Caco-2 (cell line): ENCODE data around the gene HGFAC. TPM values are rescaled to one million over a fixed set of nuclear protein-coding genes. Genes with fewer than 3 reads are reported as not detected.
"Not testable (repeated sequence)": the region's sequence is repeated elsewhere in the genome, so short reads cannot be mapped to it uniquely, and the experiment has no call there.

Experiments used
- BruUV-seq: library from RNA; stranded (reverse); fragments of 400-500 nt; replicated peaks from 2 replicates; lab custom pipeline; 2021; lab: Mats Ljungman, UMichigan
- CTCF ChIA-PET: fragments of 300-600 bp; sonication (Branson Sonifier 250); formaldehyde crosslinking; loops from one replicate; lab custom pipeline; 2022; ENCODE audit warnings: antibody characterized with exemption; lab: Charles Lee
- POLR2A ChIA-PET: fragments of 300-600 bp; sonication (Branson Sonifier 250); formaldehyde crosslinking; loops from one replicate; lab custom pipeline; 2022; ENCODE audit warnings: antibody characterized with exemption; lab: Charles Lee
- DNase-seq, 2 experiments: peaks; one replicate each; pipeline versions ENCODE4 v3.0.0 to v3.0.0-alpha.2; 2020 to 2022
- H3K27me3 ChIP-seq: replicated peaks from 2 replicates; pipeline ENCODE4 v1.6.0; 2011; ENCODE audit warnings: low read length; ENCODE audit not compliant: control insufficient read depth, insufficient read depth
- H3K36me3 ChIP-seq: 2 replicates; pipeline ENCODE4 v1.5.1; 2011; ENCODE audit warnings: low read length; ENCODE audit not compliant: control insufficient read depth, insufficient read depth
- H3K4me1 ChIP-seq: fragments of 250-450 bp; sonication (Bioruptor Pico); 2 replicates; pipeline ENCODE4 v1.5.1; 2020; ENCODE audit warnings: mild to moderate bottlenecking
- H3K4me3 ChIP-seq: 2 replicates; pipeline ENCODE4 v1.5.1; 2011; ENCODE audit warnings: low read depth, mild to moderate bottlenecking, control low read depth, low read length
- H3K9me3 ChIP-seq: fragments of 250-450 bp; sonication (Bioruptor Pico); 2 replicates; pipeline ENCODE4 v1.5.1; 2020; ENCODE audit warnings: mild to moderate bottlenecking, moderate library complexity
- H3K27ac Mint-ChIP-seq: one replicate; pipeline ENCODE4 v1.8.0; 2022; ENCODE audit warnings: mixed read lengths; ENCODE audit not compliant: unreplicated experiment
- H3K27me3 Mint-ChIP-seq: one replicate; pipeline ENCODE4 v1.8.0; 2022; ENCODE audit warnings: mixed read lengths; ENCODE audit not compliant: insufficient read depth, unreplicated experiment
- H3K36me3 Mint-ChIP-seq: one replicate; pipeline ENCODE4 v1.8.0; 2022; ENCODE audit warnings: mild to moderate bottlenecking, mixed read lengths; ENCODE audit not compliant: insufficient read depth, unreplicated experiment
- H3K4me1 Mint-ChIP-seq: one replicate; pipeline ENCODE4 v1.8.0; 2022; ENCODE audit warnings: low read depth, mixed read lengths; ENCODE audit not compliant: unreplicated experiment
- H3K4me3 Mint-ChIP-seq: one replicate; pipeline ENCODE4 v1.8.0; 2022; ENCODE audit warnings: mild to moderate bottlenecking, moderate library complexity, mixed read lengths; ENCODE audit not compliant: unreplicated experiment
- H3K9me3 Mint-ChIP-seq: one replicate; pipeline ENCODE4 v1.8.0; 2022; ENCODE audit warnings: mixed read lengths; ENCODE audit not compliant: unreplicated experiment
- intact Hi-C: fragments of 100-400 bp; cut with micrococcal nuclease; formaldehyde crosslinking; loops from one replicate; pipeline ENCODE4 v1.10.0; 2022; ENCODE audit not compliant: unreplicated experiment
- total RNA-seq: library from RNA; stranded (reverse); gene quantifications from 2 replicates; pipeline ENCODE4 v1.2.3, GENCODE V29; 2022
- TF ChIP-seq, protein P1 (sequence below), 2 experiments: fragments of 200-600 bp in 1 of 2; IDR thresholded peaks; 1 replicate in 1 of 2; 2 replicates in 1 of 2; pipeline versions ENCODE4 v1.5.1 to v1.8.0; 2011 to 2022; ENCODE audit warnings: antibody characterized with exemption in 1 of 2, control low read depth in 1 of 2, inconsistent platforms in 1 of 2, low read depth in 1 of 2, low read length in 1 of 2, mild to moderate bottlenecking in 1 of 2, moderate library complexity in 1 of 2; ENCODE audit not compliant: insufficient read depth in 1 of 2, severe bottlenecking in 1 of 2, unreplicated experiment in 1 of 2

The HGFAC gene
- total RNA-seq, 1 experiment from 2014 or later, result 0.48 TPM

DNA sequence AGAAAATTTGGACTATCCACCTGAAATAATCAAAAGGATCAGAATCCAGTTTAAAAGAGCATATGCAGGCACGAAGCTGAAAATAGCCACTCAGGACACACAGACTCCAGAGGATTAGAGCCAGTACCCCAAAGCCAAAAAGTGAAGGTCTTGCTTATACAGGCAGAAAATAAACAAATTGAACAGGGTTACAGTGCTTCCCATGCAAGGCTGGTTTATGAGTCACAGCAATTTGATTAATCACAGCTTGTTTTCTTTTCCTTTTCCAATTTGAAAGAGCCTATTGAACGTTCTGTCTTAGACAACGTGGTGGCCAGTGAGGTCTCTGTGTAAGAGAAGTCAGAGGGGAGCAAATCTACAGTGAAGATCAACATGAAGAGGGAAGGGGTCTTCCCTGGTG is 10.2 kb downstream of the HGFAC start:
- CTCF ChIA-PET, result no interaction called here
- TF ChIP-seq, protein P1, sequence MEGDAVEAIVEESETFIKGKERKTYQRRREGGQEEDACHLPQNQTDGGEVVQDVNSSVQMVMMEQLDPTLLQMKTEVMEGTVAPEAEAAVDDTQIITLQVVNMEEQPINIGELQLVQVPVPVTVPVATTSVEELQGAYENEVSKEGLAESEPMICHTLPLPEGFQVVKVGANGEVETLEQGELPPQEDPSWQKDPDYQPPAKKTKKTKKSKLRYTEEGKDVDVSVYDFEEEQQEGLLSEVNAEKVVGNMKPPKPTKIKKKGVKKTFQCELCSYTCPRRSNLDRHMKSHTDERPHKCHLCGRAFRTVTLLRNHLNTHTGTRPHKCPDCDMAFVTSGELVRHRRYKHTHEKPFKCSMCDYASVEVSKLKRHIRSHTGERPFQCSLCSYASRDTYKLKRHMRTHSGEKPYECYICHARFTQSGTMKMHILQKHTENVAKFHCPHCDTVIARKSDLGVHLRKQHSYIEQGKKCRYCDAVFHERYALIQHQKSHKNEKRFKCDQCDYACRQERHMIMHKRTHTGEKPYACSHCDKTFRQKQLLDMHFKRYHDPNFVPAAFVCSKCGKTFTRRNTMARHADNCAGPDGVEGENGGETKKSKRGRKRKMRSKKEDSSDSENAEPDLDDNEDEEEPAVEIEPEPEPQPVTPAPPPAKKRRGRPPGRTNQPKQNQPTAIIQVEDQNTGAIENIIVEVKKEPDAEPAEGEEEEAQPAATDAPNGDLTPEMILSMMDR (IDR thresholded peaks at IDR 0.05; ENCODE audit: insufficient read depth in 1 of 2, low read depth in 1 of 2, low read length in 1 of 2, severe bottlenecking in 1 of 2, unreplicated experiment in 1 of 2), result no peak
- H3K9me3 Mint-ChIP-seq, result peaks cover 10% of the 10 kb centered on the region

DNA sequence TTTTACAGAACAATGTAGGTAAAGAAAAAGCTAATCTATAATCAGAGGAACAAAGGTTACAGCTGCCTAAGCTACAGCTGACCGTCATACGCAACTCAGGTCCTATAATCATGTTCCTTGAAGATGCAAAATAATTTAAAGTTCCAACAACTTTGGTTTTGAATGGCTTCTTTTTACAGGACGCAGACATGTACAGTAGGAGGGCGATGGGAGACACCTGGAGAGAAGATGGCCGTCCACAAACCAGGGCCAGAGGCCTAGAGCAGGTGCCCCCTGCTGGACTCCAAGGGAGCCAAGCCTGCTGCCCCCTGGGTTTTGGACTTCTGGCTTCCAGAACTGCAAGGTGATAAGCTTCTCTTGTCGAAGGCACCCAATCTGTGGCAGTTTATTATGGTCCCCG is 10.6 kb downstream of the HGFAC start:
- POLR2A ChIA-PET, result no interaction called here
- no peaks in the 10 kb centered on the region for H3K36me3 Mint-ChIP-seq
- no peaks in the 10 kb centered on the region for H3K4me1 Mint-ChIP-seq
- intact Hi-C loops, result no loop called here
- no peak overlapping the region for H3K4me3 ChIP-seq
- peak in 1 of 2 experiments; percentile 47 for DNase-seq
- no TSS peak for BruUV-seq
- peaks cover 10% of the 10 kb centered on the region for H3K9me3 Mint-ChIP-seq
- no peaks in the 10 kb centered on the region for H3K4me1 ChIP-seq
- no peak overlapping the region for H3K4me3 Mint-ChIP-seq
- H3K27me3 Mint-ChIP-seq, result no peaks in the 10 kb centered on the region
- H3K27me3 ChIP-seq, result no peaks in the 10 kb centered on the region
- H3K9me3 ChIP-seq, result no peaks in the 10 kb centered on the region
- TF ChIP-seq, protein P1 (IDR thresholded peaks at IDR 0.05; ENCODE audit: insufficient read depth in 1 of 2, low read depth in 1 of 2, low read length in 1 of 2, severe bottlenecking in 1 of 2, unreplicated experiment in 1 of 2), result peak; percentile 40 to 64
- H3K36me3 ChIP-seq, result no peaks in the 10 kb centered on the region
- H3K27ac Mint-ChIP-seq, result no peak overlapping the region
- CTCF ChIA-PET, result no interaction called here

More for the DNA sequence above, 10.2 kb downstream of the HGFAC start:
- no peaks in the 10 kb centered on the region for H3K9me3 ChIP-seq
- Mint-ChIP-seq H3K36me3 (no peaks in the 10 kb centered on the region), H3K4me1 (no peaks in the 10 kb centered on the region), H3K4me3 (no peak overlapping the region), H3K27me3 (no peaks in the 10 kb centered on the region), H3K27ac (no peak overlapping the region)
- no peaks in the 10 kb centered on the region for H3K27me3 ChIP-seq
- H3K36me3 ChIP-seq, result no peaks in the 10 kb centered on the region
- no TSS peak for BruUV-seq
- intact Hi-C loops, result no loop called here
- no peak overlapping the region for H3K4me3 ChIP-seq
- POLR2A ChIA-PET, result no interaction called here
- DNase-seq, result no peak
- no peaks in the 10 kb centered on the region for H3K4me1 ChIP-seq

DNA sequence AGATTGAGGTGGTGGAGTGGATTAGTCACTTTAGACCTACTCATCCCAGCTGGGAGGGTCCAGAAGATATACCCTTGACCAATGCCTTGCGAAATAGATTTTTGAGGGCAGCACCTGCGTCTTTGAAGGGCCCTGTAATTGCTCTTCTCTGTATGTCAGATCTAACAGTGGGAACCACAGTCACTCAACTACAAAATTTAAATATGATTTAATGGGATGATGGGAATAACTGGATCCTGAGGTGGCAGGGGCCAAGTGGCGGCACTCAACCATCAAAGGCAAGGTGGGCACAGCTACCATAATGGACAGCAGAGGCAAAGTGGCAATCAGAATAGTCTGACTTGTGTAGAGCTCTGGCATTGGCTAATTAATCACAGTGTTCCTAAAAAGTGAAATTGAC is 13.8 kb downstream of the HGFAC start:
- H3K27ac Mint-ChIP-seq, H3K4me3 Mint-ChIP-seq, H3K27me3 ChIP-seq, POLR2A ChIA-PET, H3K36me3 ChIP-seq, H3K9me3 ChIP-seq, H3K4me1 Mint-ChIP-seq, DNase-seq, H3K27me3 Mint-ChIP-seq, H3K4me3 ChIP-seq, H3K4me1 ChIP-seq, CTCF ChIA-PET, BruUV-seq, H3K36me3 Mint-ChIP-seq, intact Hi-C loops: not testable (repeated sequence)
- peaks cover 10% of the 10 kb centered on the region for H3K9me3 Mint-ChIP-seq

DNA sequence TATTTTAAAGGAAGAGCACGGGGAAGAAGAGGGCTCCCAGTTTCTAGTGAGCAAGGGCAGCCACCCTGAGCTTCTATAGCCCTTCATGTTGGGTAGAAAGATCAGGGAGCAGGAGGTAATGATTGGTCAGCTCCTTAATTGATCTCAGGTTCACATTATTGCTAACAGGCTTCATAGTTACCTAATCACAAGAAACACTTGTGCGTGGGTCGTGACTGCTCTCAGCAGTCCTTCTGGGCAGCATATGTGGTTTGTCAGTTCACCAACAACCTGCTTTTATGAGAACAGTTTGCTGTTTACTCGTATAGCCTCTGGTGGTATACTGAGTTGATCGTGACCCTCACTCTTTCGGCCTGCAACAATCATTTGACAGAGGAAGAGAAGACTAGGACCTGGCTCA is 16.6 kb downstream of the HGFAC start:
- Histone ChIP-seq H3K27me3 (no peaks in the 10 kb centered on the region), H3K4me3 (no peak overlapping the region), H3K9me3 (no peaks in the 10 kb centered on the region), H3K36me3 (no peaks in the 10 kb centered on the region), H3K4me1 (no peaks in the 10 kb centered on the region)
- peaks cover 3% of the 10 kb centered on the region for H3K27me3 Mint-ChIP-seq
- H3K4me1 Mint-ChIP-seq, result no peaks in the 10 kb centered on the region
- intact Hi-C loops, result no loop called here
- H3K36me3 Mint-ChIP-seq, result no peaks in the 10 kb centered on the region
- no TSS peak for BruUV-seq
- POLR2A ChIA-PET, result no interaction called here
- CTCF ChIA-PET, result no interaction called here
- H3K27ac Mint-ChIP-seq, result no peak overlapping the region
- TF ChIP-seq, protein P1 (IDR thresholded peaks at IDR 0.05; ENCODE audit: insufficient read depth in 1 of 2, low read depth in 1 of 2, low read length in 1 of 2, severe bottlenecking in 1 of 2, unreplicated experiment in 1 of 2), result no peak
- no peak for DNase-seq
- H3K4me3 Mint-ChIP-seq, result no peak overlapping the region
- peaks cover 10% of the 10 kb centered on the region for H3K9me3 Mint-ChIP-seq

DNA sequence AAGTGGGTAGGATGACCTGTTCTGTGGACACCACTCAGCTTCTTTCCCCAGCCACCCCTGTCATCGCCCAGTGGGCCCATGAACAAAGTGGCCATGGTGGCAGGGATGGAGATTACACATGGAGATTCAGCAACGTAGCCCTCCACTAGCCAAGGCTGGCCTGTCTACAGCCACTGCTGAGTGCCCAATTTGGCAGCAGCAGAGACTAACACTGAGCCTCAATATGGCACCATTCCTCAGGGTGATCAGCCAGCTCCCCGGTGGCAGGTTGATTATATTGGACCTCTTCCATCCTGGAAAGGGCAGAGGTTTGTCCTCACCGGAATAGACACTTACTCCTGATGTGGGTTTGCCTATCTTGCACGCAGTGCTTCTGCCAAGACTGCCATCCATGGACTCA is 17.4 kb downstream of the HGFAC start:
- H3K36me3 Mint-ChIP-seq, CTCF ChIA-PET, H3K4me3 ChIP-seq, H3K4me3 Mint-ChIP-seq, H3K4me1 Mint-ChIP-seq, H3K27me3 ChIP-seq, H3K27ac Mint-ChIP-seq, H3K4me1 ChIP-seq, H3K36me3 ChIP-seq, intact Hi-C loops, H3K27me3 Mint-ChIP-seq, H3K9me3 ChIP-seq, POLR2A ChIA-PET, BruUV-seq, DNase-seq: not testable (repeated sequence)
- H3K9me3 Mint-ChIP-seq, result peaks cover 10% of the 10 kb centered on the region
